Measurements from ENCODE around the gene TMEM238L. TPM values are rescaled to one million over a fixed set of nuclear protein-coding genes. Genes with fewer than 3 reads are reported as not detected.

TMEM238L gene
- total RNA-seq, 1 donor from 2014 or later, result not detected

GRCh38 chr17:10805911-10806310 lies 2.0 kb upstream of the TMEM238L start:
- no peak for DNase-seq (ENCODE audit: low spot score)

GRCh38 chr17:10804546-10804945 lies 647 bp upstream of the TMEM238L start:
- DNase-seq (ENCODE audit: low spot score), result no peak

DNA sequence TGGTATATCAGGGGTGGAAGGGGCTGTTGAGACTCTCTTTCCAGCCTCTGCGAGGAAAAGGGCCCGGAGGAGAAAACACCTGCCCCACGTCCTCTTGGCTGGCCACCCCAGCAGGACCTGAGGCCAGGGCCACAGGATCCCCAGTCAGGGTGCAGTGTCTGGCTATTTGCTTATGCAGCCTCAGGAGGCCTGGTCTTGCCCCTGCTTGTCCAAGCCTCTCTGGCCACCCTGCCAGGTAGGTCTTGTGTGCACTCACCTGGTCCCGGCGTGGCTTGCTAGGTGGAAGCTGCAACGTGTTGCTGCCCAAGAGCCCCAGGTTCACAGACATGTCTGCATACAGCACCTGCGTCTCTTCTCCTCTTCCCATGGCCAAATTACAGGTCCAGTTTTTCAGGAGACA lies 549 bp downstream of the TMEM238L start:
- DNase-seq (ENCODE audit: low spot score), result no peak

DNA sequence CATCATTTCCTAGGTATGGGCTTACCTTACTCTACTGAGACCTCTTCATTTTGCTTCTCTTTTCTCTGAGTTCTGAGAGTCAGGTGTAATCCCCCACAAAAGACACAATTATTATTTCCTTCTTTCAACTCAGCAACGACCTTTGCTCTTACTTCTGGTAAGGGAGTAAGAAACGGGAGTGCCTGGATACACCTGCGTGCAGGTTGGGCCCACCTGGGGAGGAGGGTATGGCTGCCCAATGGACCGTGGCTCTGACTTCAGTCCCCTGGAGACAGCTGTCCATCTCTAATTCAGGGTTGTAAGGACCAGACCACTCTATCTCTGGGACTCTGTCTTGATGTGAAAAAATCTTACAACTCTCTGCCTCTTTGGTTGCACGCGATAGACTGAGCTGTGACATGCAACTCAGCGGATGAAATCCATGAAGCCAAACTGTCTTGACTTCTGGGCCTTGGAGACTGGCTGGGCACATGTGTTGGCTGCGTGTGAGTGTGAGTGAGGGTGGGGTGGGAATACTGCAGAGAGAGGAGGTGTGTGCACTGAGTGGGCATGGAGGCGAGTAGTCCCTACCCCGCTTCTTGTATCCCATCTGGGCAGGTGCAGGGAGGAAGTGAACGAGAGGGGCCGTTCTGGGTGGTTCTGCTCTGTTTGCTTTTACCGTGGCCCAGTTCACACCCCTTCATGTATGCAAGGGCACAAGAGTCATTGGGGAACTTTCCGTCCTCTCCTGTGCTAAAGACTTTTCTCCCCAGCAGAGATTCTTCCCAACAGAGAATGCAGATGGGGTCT lies 1.2 kb downstream of the TMEM238L start:
- DNase-seq (ENCODE audit: low spot score), result no peak

GRCh38 chr17:10799407-10799806 lies 4.5 kb downstream of the TMEM238L start:
- DNase-seq (ENCODE audit: low spot score), result no peak

DNA sequence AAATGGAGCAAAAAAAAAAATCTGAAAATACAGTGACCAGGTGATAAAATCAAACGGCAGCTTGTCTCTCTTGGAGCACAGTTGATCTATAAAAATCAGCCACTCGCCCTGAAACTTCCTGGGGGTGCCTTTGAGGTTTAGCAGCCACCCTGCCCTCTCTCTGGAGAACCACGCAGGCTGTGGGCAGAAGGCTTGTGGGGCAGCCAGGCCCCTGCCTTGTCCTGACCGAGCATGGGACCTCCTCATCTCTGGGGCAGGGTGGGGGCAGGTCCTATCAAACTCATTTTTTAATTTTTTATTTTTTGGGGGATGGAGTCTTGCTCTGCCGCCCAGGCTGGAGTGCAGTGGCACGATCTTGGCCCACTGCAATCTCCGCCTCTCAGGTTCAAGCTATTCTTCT lies 5.0 kb downstream of the TMEM238L start:
- DNase-seq (ENCODE audit: low spot score), result no peak

DNA sequence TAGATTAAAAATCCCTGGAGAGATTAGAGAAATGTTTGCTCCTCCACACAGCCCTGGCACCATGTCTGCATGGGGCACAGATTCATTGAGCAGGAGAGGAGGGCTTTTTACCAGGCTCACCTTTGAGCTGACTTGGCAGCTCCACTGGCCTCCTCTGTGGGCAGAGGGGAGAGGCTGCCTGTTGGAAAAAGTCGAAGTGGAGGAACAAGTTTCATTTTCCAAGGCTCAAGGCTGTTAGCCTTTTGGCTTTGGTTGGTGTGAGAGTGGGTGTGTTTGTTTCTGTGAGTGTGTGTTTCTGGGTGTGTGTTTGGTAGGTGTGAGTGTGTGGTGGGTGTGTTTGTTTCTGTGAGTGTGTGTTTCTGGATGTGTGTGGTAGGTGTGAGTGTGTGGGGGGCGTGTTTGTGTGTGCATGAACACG lies 5.6 kb downstream of the TMEM238L start:
- no peak for DNase-seq (ENCODE audit: low spot score)

GRCh38 chr17:10797476-10798328 lies 6.2 kb downstream of the TMEM238L start:
- DNase-seq (ENCODE audit: low spot score), result no peak

GRCh38 chr17:10793816-10794215 lies 10.1 kb downstream of the TMEM238L start:
- DNase-seq (ENCODE audit: low spot score), result no peak

GRCh38 chr17:10793256-10793655 lies 10.6 kb downstream of the TMEM238L start:
- no peak for DNase-seq (ENCODE audit: low spot score)

GRCh38 chr17:10792151-10792550 lies 11.7 kb downstream of the TMEM238L start:
- no peak for DNase-seq (ENCODE audit: low spot score)

- DNase-seq (ENCODE audit: low spot score), result no peak
Observed at GRCh38 chr17:10790491-10791401, 13.2 kb downstream of the TMEM238L start.

GRCh38 chr17:10789694-10790271 lies 14.1 kb downstream of the TMEM238L start:
- DNase-seq (ENCODE audit: low spot score), result no peak

GRCh38 chr17:10787306-10788045 lies 16.4 kb downstream of the TMEM238L start:
- no peak for DNase-seq (ENCODE audit: low spot score)

DNA sequence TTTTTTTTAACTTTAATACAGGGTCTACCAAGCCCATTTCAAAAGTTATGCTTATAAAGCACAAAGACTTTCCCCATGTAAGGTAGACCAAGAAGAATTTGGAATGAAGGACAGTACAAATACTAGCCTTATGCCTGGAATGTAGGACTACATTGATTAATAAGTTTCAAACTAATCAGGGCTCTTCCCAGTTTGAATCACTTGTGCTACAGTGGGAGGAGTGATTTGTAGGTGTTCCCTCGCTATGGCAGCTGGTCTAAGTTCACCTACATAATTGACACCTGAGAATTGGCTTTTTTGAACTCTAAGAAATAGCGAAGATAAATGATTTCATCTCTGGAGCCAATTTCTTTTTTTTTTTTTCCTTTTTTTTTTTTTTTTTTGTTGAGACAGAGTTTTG lies 18.6 kb downstream of the TMEM238L start:
- no peak for DNase-seq (ENCODE audit: low spot score)

GRCh38 chr17:10779609-10780008 lies 24.3 kb downstream of the TMEM238L start:
- DNase-seq (ENCODE audit: low spot score), result no peak

- no peak for DNase-seq (ENCODE audit: low spot score)
Observed at GRCh38 chr17:10777890-10778289, 26.0 kb downstream of the TMEM238L start.

DNA sequence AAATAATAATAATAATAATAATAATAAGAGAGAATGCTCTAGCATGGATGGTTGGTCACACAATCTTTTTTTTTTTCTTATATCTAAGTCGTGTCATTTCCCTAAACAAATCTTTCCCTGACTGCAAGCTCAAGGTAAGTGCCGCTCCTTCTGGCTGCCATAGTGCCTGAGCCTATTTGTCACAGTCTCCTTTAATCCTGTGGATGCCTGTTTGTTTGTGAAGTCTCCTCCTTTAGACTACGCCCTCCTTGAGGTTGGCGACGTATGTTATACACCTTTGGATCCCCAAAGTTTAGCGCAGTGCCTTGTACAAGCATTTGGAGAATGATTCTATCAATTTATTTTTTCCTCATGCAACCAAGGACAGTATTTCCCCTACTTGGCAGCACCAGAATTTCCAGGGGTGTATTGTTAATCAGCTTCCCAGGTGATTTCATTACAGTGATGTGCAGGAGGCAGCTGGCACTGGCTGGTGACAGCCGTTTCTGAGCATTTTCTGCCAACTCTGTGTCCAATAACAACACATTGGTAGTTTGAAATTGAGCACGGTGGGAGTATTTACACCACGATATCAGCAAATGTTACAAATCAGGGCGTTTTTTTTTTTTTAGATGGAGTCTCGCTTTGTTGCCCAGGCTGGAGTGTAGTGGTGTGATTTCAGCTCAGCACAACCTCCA lies 26.6 kb downstream of the TMEM238L start:
- no peak for DNase-seq (ENCODE audit: low spot score)

DNA sequence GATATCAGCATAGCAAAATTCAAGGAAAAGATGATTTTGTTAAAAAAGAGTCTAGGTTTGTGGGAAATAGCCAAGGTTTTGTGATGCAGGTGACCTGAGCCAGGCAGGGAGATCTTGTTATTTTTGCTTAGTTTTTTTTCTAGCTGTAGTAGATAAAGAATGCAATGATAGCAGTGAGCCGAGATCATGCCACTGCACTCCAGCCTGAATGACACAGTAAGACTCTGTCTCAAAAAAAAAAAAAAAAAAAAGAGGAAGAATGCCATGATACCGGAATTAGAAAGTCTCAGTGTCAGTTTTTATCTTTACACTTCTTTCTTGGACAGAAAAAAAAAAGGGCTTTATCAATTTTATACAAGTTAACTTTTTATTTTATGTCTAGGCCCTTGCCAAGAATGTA lies 27.5 kb downstream of the TMEM238L start:
- no peak for DNase-seq (ENCODE audit: low spot score)

Data from mesenteric fat pad (tissue), 1 donor.